Peyer's patch (tissue), 4 donors: ENCODE data around the gene FH.

ENCODE experiments used
- CTCF ChIP-seq, 6 experiments: fragments of 450-650 bp in 4 of 6; fragments of 200-600 bp in 2 of 6; sonication (generic) in 1 of 6; IDR thresholded peaks; one replicate each; pipeline ENCODE4 v1.5.1; 2017 to 2019; ENCODE audit warnings: antibody characterized with exemption in 6 of 6, mild to moderate bottlenecking in 3 of 6, moderate library complexity in 1 of 6
- POLR2A ChIP-seq, 2 donors: fragments of 450-650 bp; IDR thresholded peaks; one replicate each; pipeline ENCODE4 v1.5.1; 2017; ENCODE audit warnings: antibody characterized with exemption in 2 of 2, mild to moderate bottlenecking in 2 of 2, moderate library complexity in 2 of 2

- no peak for TF ChIP-seq CTCF (IDR thresholded peaks at IDR 0.05)
- TF ChIP-seq POLR2A (IDR thresholded peaks at IDR 0.05): no peak
Observed at GRCh38 chr1:241482761-241483250, 36.7 kb downstream of the FH start.
